ENCODE results near the gene GIMAP1.
A peak's percentile ranks its signal among the peaks of the same experiment; 100 is the strongest.

Gene GIMAP1

DNA sequence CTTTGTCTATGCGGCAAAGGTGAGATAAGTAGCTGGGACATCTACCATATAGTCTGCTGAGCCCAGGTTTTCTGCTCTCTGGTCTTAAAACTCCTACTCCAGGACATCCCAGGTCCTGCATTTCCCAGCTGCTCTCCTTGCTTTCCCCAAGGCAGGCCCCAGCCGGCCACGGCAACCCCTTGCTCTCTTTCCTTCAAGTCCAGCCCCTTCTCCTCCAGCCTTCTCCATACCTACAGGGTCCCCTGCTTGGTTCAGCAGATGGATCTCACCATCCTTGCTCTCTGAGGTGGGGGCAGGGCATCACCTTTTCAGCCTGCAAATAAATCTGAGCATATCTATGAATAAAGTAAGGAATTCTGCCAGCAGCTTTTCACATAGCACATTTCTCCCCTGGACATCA, 29.5 kb downstream of the GIMAP1 start:
- TF ChIP-seq, protein P1, sequence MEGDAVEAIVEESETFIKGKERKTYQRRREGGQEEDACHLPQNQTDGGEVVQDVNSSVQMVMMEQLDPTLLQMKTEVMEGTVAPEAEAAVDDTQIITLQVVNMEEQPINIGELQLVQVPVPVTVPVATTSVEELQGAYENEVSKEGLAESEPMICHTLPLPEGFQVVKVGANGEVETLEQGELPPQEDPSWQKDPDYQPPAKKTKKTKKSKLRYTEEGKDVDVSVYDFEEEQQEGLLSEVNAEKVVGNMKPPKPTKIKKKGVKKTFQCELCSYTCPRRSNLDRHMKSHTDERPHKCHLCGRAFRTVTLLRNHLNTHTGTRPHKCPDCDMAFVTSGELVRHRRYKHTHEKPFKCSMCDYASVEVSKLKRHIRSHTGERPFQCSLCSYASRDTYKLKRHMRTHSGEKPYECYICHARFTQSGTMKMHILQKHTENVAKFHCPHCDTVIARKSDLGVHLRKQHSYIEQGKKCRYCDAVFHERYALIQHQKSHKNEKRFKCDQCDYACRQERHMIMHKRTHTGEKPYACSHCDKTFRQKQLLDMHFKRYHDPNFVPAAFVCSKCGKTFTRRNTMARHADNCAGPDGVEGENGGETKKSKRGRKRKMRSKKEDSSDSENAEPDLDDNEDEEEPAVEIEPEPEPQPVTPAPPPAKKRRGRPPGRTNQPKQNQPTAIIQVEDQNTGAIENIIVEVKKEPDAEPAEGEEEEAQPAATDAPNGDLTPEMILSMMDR (IDR thresholded peaks at IDR 0.05): no peak

DNA sequence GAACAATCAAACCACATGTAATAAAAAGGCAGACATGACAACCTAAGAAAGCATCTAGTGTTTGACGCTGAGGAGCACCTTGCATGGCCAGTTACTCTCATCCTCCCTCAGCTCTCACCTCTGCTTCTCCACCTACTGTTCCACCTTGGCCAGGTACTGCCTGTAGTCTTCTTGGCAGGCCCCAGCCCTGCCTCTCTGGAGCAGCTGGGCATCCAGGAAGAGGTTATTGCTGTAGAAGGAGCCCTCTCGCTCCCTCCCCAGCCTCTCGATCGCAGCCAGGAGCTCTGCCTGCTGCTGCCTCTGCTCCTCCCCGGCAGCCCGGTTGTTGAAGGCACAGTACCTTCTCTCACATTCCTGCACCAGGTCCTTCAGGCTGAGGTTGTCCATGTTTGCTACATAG, 30.5 kb downstream of the GIMAP1 start:
- TF ChIP-seq, protein P1 (IDR thresholded peaks at IDR 0.05): no peak

DNA sequence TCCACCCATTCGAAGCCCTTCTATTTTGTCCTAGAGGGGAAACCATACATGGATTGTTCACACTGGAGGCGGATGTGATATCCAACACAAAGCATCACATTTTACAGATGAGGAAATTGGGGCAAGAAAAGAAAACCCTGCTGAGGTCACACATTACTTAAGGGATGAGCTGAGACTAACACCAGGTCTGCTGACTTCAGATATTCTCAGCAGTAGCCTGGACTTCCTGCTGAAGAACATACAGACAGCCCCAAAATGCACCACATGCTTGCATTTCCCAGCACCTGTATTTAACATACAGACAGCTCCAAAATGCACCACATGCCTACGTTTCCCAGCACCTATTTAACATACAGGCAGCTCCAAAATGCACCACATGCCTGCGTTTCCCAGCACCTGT, 32.0 kb downstream of the GIMAP1 start:
- TF ChIP-seq, protein P1 (IDR thresholded peaks at IDR 0.05): no peak

DNA sequence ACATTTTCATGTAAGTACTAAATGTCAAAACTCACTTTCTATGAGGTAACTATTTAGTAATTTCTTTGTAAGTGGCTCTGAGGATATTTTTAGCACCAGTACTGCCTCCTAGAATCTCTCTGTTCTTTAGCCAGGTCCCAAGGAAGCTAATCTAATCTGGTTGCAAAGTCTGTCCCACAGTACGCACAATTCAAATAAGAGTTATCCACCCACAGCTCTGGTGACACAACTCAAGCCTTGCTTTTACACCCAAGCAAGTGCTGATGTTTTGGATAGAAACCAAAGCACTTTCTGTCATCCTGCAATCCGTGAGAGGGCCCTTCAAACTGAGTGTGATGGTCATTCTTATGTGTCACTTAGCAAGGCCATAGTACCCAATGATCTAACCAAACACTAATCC, 35.3 kb downstream of the GIMAP1 start:
- TF ChIP-seq, protein P1 (IDR thresholded peaks at IDR 0.05): no peak

DNA sequence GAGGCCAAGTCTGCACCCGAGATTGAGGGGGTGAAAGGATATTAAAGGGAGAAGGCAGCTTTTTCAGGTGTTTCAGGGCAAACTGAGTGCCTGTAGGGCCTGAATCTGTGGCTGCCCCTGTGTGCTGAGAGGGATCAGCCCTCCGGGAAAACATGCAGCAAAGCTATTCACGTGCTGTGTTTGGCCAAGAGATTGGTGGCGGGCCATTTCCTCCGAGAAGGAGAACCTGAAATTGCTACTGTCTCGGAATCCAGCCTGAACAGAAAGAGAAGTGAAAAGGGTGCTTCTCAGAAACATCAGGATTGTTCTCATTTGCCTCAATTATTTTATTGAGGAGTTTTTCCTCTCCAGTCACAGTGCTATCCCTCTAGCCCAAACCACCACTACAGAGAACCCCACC, 36.8 kb downstream of the GIMAP1 start:
- TF ChIP-seq, protein P1 (IDR thresholded peaks at IDR 0.05): no peak

DNA sequence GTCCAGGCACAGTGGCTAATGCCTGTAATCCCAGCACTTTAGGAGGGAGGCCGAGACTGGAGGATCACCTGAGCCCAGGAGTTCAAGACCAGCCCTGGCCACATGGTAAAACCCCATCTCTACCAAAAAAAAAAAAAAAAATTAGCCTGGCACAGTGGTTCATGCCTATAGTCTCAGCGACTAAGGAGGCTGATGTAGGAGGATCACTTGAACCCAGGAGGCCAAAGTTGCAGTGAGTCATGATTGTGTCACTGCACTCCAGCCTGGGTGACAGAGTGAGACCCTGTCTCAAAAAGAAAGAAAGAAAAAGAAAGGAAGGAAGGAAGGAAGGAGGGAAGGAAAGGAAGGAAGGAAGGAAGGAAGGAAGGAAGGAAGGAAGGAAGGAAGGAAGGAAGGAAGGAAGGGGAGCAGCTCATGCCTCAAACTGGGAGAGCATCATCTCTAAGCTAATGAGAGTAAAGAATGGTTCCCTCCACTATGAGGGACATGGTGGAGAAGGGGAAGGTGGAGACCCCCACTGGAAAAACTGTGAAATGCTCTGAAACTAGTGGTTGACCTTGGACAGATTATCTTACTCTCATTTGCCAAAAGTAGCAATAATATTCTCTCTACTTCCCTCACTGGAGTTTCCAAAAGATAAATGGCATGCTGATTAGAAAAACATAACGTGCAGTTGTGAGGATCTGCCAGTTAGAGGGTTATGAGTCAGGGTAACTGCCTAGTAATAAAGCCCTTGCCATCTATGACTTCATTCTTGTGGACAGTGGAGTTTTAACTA, 37.6 kb downstream of the GIMAP1 start:
- TF ChIP-seq, protein P1 (IDR thresholded peaks at IDR 0.05): peak; percentile 37; the same call in 1 of the 2 replicates

DNA sequence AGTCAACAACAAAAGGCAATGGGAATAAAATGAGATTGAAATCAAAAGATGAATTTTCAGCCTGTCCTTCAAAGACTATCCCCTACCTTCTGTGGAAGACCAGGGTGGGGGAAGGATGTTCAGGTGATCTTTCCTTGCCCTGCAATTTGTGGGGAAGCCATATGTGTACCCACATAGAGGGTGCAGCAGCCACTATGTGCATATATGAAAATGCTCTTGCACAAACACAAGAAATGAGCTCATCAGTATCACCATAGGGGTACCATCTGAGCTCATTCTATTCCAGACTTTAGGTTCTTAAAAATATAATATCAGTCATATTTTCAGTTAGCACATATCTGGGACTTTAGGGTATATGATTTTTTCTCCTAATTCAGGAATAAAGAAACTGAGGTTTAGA, 38.5 kb downstream of the GIMAP1 start:
- TF ChIP-seq, protein P1 (IDR thresholded peaks at IDR 0.05): no peak
